HG03108 (cell line): ENCODE data around the gene ZHX3.

ENCODE experiments used
- ATAC-seq: cut with Tn5 transposase; IDR thresholded peaks from one replicate; pipeline ENCODE4 v1.9.1; 2021; ENCODE audit warnings: moderate library complexity; ENCODE audit not compliant: unreplicated experiment

ZHX3 gene

DNA sequence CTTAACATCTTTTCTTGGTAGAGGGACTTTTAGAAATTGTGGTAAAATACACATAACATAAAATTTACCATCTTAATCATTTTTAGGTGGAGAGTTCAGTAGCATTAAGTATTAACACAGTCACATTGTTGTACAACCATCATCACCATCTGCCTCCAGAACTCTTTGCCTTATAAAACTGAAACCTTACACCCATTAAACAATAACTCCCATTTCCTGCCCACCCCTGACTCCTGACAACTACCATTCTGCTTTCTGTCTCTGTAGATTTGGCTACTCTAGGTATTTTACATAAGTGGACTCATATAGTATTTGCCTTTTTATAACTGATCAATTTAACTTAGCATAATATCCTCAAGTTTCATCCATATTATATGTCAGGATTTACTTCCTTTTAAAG, 88.7 kb downstream of the ZHX3 start:
- ATAC-seq, result no peak

GRCh38 chr20:41226426-41226825, 91.1 kb downstream of the ZHX3 start:
- no peak for ATAC-seq

GRCh38 chr20:41225091-41225490, 92.4 kb downstream of the ZHX3 start:
- ATAC-seq, result no peak

DNA sequence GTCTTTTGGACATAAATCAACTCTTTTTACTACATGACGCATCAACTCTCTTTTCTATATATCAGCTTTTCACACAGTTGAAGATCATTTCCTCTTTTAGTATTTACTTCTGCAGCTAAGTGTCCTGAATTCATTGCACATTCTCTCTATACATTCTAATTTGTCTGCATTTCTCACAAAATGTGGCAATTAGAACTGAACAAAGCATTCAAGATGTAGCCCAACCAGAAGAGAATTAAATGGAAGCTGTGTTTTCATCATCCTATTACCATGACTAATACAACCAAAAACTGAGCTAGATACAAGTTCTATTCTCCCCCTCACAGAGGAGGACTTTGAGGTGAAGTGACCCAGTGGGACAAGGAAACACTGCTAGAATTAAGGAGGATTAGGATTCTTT, 93.2 kb downstream of the ZHX3 start:
- ATAC-seq, result no peak

DNA sequence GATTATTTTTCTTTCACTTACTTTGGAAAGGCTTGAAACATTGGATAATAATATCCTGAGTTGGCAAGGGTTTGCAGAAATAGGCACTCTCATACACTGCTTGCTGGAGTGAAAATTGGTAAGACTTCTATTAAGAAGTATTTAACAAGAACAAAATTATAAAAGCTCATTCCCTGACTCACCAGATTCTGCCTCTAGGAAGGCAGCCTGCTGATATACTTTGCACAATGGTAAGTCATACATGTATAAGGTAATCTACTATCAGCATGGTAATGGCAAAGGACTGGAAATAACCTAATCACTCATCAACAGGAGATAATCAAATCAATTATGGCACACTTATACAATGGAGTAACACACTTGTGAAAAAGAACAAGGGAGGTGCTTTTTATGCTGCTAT, 94.4 kb downstream of the ZHX3 start:
- ATAC-seq, result no peak

GRCh38 chr20:41222703-41223102, 94.8 kb downstream of the ZHX3 start:
- ATAC-seq, result no peak

- no peak for ATAC-seq
These were observed 95.2 kb downstream of the ZHX3 start for GRCh38 chr20:41222296-41222695.

GRCh38 chr20:41221614-41222218, 95.8 kb downstream of the ZHX3 start:
- no peak for ATAC-seq

DNA sequence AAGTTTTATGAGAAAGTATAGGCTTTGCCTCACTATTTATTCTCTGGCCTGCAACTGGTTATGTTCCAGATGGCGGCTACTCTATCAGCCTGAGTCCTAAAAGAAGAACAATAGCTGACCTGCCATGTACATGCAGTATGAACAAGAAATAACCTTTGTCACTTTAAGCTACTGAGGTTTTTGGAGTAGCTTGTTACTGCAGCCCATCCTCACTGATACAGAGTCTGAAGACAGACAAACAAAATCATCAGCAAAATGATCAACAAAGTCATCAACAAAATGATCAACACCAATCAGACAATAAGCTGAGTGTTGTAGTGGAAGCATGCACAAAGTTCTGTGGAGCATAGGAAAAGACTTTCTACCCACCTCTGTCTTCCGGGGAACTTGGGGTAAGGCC, 97.7 kb downstream of the ZHX3 start:
- ATAC-seq, result no peak

GRCh38 chr20:41218466-41218865, 99.1 kb downstream of the ZHX3 start:
- no peak for ATAC-seq

GRCh38 chr20:41217422-41217821, 100.1 kb downstream of the ZHX3 start:
- ATAC-seq, result no peak

DNA sequence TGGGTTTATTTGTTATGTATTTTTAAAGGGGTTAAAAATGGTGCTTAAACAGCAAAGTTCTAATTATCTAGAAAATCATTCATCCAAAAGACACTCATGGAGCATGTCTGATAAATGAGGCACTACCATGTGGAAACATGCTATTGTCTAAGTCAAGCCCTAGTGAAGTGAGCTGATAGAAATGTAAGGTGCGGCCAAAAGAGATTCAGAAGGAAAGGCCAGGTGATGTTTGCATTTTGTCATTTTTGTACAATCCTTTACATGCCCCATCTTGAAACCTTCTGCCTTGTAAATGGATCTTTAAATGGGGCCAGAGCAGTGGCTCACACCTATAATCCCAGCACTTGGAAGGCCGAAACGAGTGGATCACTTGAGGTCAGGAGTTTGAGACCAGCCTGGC, 102.9 kb downstream of the ZHX3 start:
- ATAC-seq, result no peak

- no peak for ATAC-seq
These were observed 103.3 kb downstream of the ZHX3 start for GRCh38 chr20:41214202-41214601.

DNA sequence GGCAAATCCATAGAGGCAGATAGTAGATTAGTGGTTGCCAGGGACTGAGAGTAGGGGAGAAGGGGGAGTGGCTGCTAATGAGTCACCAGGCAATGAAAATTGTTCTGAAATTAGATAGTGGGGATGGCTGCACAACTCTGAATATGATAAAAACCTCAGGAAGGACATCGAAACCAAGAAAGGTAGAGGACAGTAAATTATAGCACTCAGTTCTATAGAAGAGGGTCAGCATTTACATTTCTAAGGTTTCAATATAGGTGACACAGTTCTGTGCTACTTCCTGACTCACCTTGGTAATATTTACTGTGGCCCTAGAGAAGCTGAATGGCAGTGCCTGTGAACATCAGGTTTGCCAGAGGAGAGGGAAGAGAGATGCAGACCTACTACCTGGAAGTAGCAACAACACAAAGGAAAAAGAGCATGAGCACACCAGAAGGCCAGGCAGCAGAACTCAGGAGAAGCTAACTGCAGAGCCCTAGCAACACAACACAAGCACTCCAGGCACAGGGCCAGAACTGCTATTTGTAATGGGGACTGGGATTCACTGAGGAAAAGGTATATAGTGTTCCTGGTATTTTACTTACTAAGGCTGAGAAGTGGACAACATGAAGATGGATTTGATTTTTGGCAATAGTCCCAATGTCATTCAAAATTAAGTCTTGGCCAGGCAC, 104.2 kb downstream of the ZHX3 start:
- no peak for ATAC-seq

DNA sequence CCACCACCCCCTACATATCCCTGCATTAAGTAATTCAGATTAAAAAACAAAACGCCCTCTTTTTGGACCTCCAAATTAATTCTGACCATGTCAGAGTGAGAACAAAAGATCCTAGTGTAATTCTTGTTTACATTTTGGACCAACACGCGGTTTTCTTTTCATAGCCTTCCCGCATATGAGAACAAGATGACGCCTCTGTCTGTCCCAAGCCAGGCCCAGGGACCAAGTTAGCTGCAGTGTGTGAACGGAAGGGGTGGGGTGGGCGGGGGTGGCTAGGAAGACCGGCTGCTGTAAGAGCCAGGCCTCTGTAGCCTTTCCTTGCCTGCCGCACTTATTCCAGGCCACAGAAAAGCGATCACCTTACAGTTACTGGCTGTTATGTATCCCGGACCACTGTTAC, 112.2 kb downstream of the ZHX3 start:
- no peak for ATAC-seq

DNA sequence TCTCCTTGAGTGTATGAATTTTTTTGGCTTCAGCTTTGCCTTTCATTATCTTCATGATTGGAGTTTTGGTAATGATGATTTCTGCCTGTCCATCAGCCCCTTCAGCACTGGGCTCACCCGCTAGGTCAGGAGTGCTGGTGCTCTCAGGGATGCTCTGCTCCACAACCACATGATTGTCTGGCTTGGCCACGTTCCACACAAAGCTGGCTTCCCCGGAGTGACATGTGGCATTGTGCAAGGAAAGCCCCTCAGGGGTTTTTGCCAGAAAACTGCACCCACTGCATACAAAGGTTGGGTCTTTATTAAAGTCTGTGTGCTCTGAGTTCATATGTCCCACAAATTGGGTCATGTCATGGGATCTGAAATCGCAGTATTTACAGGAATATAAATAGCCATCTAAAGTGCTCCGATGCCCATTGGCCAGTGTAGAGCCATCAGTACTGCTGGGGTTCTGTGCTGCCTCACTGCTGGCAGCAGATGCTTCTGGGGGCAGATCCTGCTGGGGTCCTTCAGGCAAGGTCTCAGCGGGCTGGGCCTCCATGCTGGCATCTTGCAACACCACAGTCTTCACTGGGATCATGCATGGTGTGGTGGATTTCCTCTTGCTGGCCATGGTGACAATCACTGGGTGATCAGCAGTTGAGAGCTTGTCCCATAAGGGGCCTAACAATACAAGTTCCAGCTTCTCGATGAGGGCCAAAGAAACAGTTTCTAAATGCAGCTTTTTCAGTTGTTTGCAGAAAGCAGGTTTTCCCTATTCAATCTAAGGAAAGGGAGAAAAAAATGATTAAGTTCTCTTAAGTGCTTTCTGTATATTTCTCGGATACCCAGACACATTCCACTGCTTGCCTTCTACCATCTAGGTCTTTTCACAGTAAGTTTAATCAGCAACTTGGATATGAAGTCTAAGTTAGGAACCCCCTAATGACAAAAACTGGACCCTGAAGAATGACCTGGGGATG, 112.9 kb downstream of the ZHX3 start:
- ATAC-seq, result no peak

GRCh38 chr20:41203660-41204059, 113.9 kb downstream of the ZHX3 start:
- no peak for ATAC-seq

- ATAC-seq, result no peak
These were observed 115.1 kb downstream of the ZHX3 start for GRCh38 chr20:41202426-41202825.

DNA sequence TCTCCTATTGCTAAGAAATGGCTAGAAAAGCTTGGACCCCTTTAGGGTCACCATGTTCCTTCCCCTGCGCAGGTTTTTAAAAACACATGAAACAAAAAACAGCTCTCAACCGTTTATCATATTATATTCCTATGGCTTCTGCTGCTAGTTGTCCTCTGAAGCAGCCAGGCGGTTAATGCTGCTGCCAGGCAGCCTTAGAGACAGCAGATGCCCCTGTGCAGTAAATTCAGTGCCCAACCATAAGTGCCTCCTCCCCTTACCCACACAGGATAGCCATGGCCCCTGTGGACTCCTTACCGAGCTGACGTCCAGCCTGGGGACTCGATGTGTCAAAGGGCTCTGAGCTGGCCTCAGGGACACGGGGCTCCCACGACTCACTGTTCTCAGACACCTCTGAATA, 115.8 kb downstream of the ZHX3 start:
- no peak for ATAC-seq

DNA sequence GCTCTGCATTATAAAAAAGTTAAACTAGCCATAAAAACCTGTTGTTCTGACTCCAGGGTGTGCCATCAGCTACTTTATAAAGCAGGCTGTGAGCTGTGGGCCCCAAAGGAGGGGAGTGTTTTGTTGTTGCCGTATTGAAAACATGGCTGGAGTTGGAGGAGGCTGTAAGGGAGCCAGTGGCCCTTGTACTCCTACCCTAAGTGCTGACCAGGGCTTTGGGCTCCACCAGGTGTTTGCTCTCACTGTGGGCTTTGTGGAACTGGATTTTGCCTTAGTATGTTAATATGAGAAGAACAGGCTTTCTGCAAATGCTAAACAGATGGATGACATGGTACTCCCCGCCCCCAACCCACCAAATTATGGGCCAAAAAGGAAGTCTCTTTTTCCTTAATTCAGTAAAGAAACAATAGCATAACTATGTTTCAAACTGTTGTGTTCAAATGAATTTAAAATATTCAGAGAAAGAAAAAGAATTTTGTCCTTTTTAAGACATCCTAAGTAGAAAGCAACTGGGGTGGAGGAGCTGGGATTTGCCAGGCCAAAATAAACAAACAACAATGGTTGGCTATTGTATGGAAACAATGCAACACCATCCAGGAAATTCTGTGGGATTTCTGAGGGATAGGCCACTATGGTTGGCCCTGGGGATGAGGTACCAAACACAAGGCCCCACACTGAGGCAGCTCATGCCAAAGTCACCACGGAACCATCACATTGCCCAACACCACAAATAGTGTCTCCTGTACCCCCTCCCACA, 116.9 kb downstream of the ZHX3 start:
- no peak for ATAC-seq

DNA sequence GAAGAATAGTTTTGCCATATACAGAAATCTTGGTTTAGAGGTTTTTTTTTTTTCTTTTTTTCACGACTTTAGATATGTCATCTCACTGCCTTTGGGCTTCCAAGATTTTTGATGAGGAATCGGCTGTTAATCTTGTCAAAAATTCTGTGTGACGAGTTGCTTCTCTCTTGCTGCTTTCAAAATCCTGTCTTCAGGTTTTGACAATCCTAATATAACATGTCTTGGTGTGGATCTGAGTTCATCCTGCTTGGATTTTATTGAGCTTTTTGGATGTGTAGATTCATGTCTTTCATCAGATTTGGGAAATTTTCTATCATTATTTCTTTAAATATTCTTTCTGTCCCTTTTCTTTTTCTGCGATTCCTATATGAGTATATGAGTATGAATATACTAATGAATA, 119.1 kb downstream of the ZHX3 start:
- no peak for ATAC-seq
